SK-N-SH (cell line): ENCODE results near the gene SETSIP. TPM values are rescaled to one million over a fixed set of nuclear protein-coding genes. Genes with fewer than 3 reads are reported as not detected.

Experiments used
- CTCF ChIA-PET: fragments of 300-600, 350-600 bp; formaldehyde crosslinking; extraction: SDS; loops from one replicate; lab custom pipeline; 2021; lab: Yijun Ruan, JAX
- POLR2A ChIA-PET: fragments of 350-600 bp; sonication (Branson Sonifier 250); formaldehyde crosslinking; extraction: SDS; loops from one replicate; lab custom pipeline; 2020; ENCODE audit warnings: antibody characterized with exemption, inconsistent platforms; lab: Yijun Ruan, JAX
- DNase-seq: peaks from one replicate; pipeline ENCODE4 v3.0.0; 2012
- H2AFZ ChIP-seq: fragments of 200-600 bp; sonication (generic); 2 replicates; pipeline ENCODE4 v1.8.1; 2016; ENCODE audit warnings: antibody characterized with exemption, mild to moderate bottlenecking, low read depth
- H3F3A ChIP-seq: fragments of 200-600 bp; sonication (generic); replicated peaks from 2 replicates; pipeline ENCODE3; 2016; ENCODE audit warnings: antibody characterized with exemption, mild to moderate bottlenecking; ENCODE audit not compliant: insufficient read depth
- H3K27ac ChIP-seq, 2 experiments: fragments of 200-500 bp in 1 of 2; fragments of 200-600 bp in 1 of 2; sonication (Bioruptor generic) in 1 of 2; sonication (generic), shearing (Covaris generic) in 1 of 2; 2 replicates each; pipeline versions ENCODE4 v1.5.1 to v1.6.1; 2014 to 2016; ENCODE audit warnings: low read depth in 2 of 2, inconsistent platforms in 1 of 2, low read length in 1 of 2, mild to moderate bottlenecking in 1 of 2, mixed read lengths in 1 of 2
- H3K27me3 ChIP-seq: fragments of 200-600 bp; sonication (generic), shearing (Covaris generic); 2 replicates; pipeline ENCODE4 v1.6.1; 2016; ENCODE audit warnings: mixed run types; ENCODE audit not compliant: insufficient read depth
- H3K36me3 ChIP-seq, 2 experiments: fragments of 200-500 bp in 1 of 2; fragments of 200-600 bp in 1 of 2; sonication (Bioruptor generic) in 1 of 2; sonication (generic) in 1 of 2; replicated peaks in 1 of 2; 2 replicates each; pipeline versions ENCODE3 to v1.5.1; 2014 to 2016; ENCODE audit warnings: low read length in 1 of 2, mild to moderate bottlenecking in 1 of 2; ENCODE audit not compliant: insufficient read depth in 2 of 2, control insufficient read depth in 1 of 2
- H3K4me1 ChIP-seq, 2 experiments: fragments of 200-500 bp in 1 of 2; fragments of 200-600 bp in 1 of 2; sonication (Bioruptor generic) in 1 of 2; sonication (generic), shearing (Covaris generic) in 1 of 2; 2 replicates each; pipeline versions ENCODE4 v1.5.1 to v1.6.1; 2014 to 2016; ENCODE audit warnings: low read depth in 1 of 2, low read length in 1 of 2, mixed run types in 1 of 2; ENCODE audit not compliant: insufficient read depth in 2 of 2, control insufficient read depth in 1 of 2
- H3K4me2 ChIP-seq: fragments of 200-600 bp; sonication (generic), shearing (Covaris generic); 2 replicates; pipeline ENCODE4 v1.6.1; 2017; ENCODE audit warnings: mixed run types
- H3K4me3 ChIP-seq, 2 experiments: fragments of 200-500 bp in 1 of 2; fragments of 200-600 bp in 1 of 2; sonication (Bioruptor generic) in 1 of 2; sonication (generic), shearing (Covaris generic) in 1 of 2; 2 replicates each; pipeline versions ENCODE4 v1.5.1 to v1.8.1; 2014 to 2016; ENCODE audit warnings: low read depth in 2 of 2, inconsistent platforms in 1 of 2, low read length in 1 of 2, mild to moderate bottlenecking in 1 of 2, mixed read lengths in 1 of 2, moderate library complexity in 1 of 2
- H3K79me2 ChIP-seq: fragments of 200-600 bp; sonication (generic); 2 replicates; pipeline ENCODE4 v1.8.1; 2017; ENCODE audit warnings: mild to moderate bottlenecking; ENCODE audit not compliant: insufficient read depth
- H3K9ac ChIP-seq: fragments of 200-600 bp; sonication (generic); 2 replicates; pipeline ENCODE4 v1.6.1; 2017; ENCODE audit warnings: mixed run types
- H3K9me2 ChIP-seq: fragments of 200-600 bp; sonication (generic); 2 replicates; pipeline ENCODE4 v1.6.1; 2017; ENCODE audit warnings: mixed run types
- H3K9me3 ChIP-seq: fragments of 200-600 bp; sonication (generic); 2 replicates; pipeline ENCODE4 v1.6.1; 2017; ENCODE audit warnings: mixed run types, mild to moderate bottlenecking, moderate library complexity
- H4K20me1 ChIP-seq: fragments of 200-600 bp; sonication (generic); 2 replicates; pipeline ENCODE4 v1.6.1; 2017; ENCODE audit warnings: mild to moderate bottlenecking, mixed run types; ENCODE audit not compliant: insufficient read depth
- EP300 ChIP-seq, 2 experiments: IDR thresholded peaks; 2 replicates each; pipeline versions ENCODE4 v1.4.0 to v1.6.1; 2012; ENCODE audit warnings: borderline replicate concordance in 1 of 2, low read depth in 1 of 2, low read length in 1 of 2
- FOSL2 ChIP-seq: IDR thresholded peaks from 2 replicates; pipeline ENCODE4 v1.4.0; 2012; ENCODE audit warnings: low read depth, mild to moderate bottlenecking, moderate library complexity, borderline replicate concordance
- FOXJ3 ChIP-seq: sonication (generic); formaldehyde crosslinking; IDR thresholded peaks from 2 replicates; pipeline ENCODE4 v1.5.1; 2020; ENCODE audit warnings: mild to moderate bottlenecking, missing genetic modification reagents
- FOXM1 ChIP-seq: IDR thresholded peaks from 2 replicates; pipeline ENCODE4 v1.4.0; 2012; ENCODE audit warnings: low read depth, mild to moderate bottlenecking
- JUND ChIP-seq: IDR thresholded peaks from 2 replicates; pipeline ENCODE4 v1.4.0; 2012
- MAX ChIP-seq: IDR thresholded peaks from 2 replicates; pipeline ENCODE4 v1.4.0; 2012; ENCODE audit warnings: low read depth
- MEF2A ChIP-seq: IDR thresholded peaks from 2 replicates; pipeline ENCODE4 v1.4.0; 2012; ENCODE audit warnings: low read depth, borderline replicate concordance
- MXI1 ChIP-seq: IDR thresholded peaks from 2 replicates; pipeline ENCODE4 v1.6.1; 2012; ENCODE audit warnings: mild to moderate bottlenecking, low read depth, low read length, improper control_type of control experiment
- NFIC ChIP-seq: IDR thresholded peaks from 2 replicates; pipeline ENCODE4 v1.4.0; 2012; ENCODE audit warnings: borderline replicate concordance
- PBX3 ChIP-seq: IDR thresholded peaks from 2 replicates; pipeline ENCODE4; 2012
- POLR2AphosphoS5 ChIP-seq: IDR thresholded peaks from 2 replicates; pipeline ENCODE4 v1.6.1; 2012; ENCODE audit warnings: low read depth, low read length
- RAD21 ChIP-seq: IDR thresholded peaks from 2 replicates; pipeline ENCODE4 v1.6.1; 2012; ENCODE audit warnings: mild to moderate bottlenecking, low read length
- RFX5 ChIP-seq: IDR thresholded peaks from 2 replicates; pipeline ENCODE4 v1.6.1; 2012; ENCODE audit warnings: mild to moderate bottlenecking, improper control_type of control experiment, low read length
- RXRA ChIP-seq: IDR thresholded peaks from 2 replicates; pipeline ENCODE4 v1.4.0; 2012; ENCODE audit warnings: low read depth, mild to moderate bottlenecking, borderline replicate concordance
- SIN3A ChIP-seq: IDR thresholded peaks from 2 replicates; pipeline ENCODE4 v1.6.1; 2012; ENCODE audit warnings: low read depth, mild to moderate bottlenecking, low read length, moderate library complexity, borderline replicate concordance
- TCF12 ChIP-seq: IDR thresholded peaks from 2 replicates; pipeline ENCODE4 v1.4.0; 2012
- TEAD4 ChIP-seq: IDR thresholded peaks from 2 replicates; pipeline ENCODE4 v1.4.0; 2012; ENCODE audit warnings: mild to moderate bottlenecking, borderline replicate concordance; ENCODE audit not compliant: insufficient read depth
- USF2 ChIP-seq: fragments of 150-350 bp; IDR thresholded peaks from 2 replicates; pipeline ENCODE4 v1.6.1; 2017; ENCODE audit warnings: antibody characterized with exemption, low read length, low read depth, borderline replicate concordance
- WGBS: methylation state at CpG from one replicate; pipeline ENCODE4 v1.1.6; 2017; ENCODE audit warnings: low lambda C conversion rate; 5-methylcytosine and 5-hydroxymethylcytosine counted together
- polyA plus RNA-seq, 3 experiments: library from polyadenylated mRNA; depleted of rRNA; stranded (reverse); fragments of >200 nt; gene quantifications; 2 replicates each; pipeline ENCODE4 v1.2.3, GENCODE V29; 2012

The SETSIP gene
- polyA plus RNA-seq, 1 of the 3 experiments (the other 2 are of a cell fraction): not detected

- no peaks in the 10 kb centered on the region for H3K79me2 ChIP-seq
- no peaks in the 10 kb centered on the region for H3K27me3 ChIP-seq
- no peak overlapping the region for H3K27ac ChIP-seq
- H4K20me1 ChIP-seq: no peaks in the 10 kb centered on the region
- ChIA-PET CTCF (no interaction called here), POLR2A (no interaction called here)
- H3K9ac ChIP-seq: no peak overlapping the region
- no peaks in the 10 kb centered on the region for H3K36me3 ChIP-seq
- H3K9me3 ChIP-seq: no peaks in the 10 kb centered on the region
- no peaks in the 10 kb centered on the region for H3K4me1 ChIP-seq
- DNase-seq: no peak
- TF ChIP-seq RFX5 (no peak), USF2 (no peak), FOXJ3 (CRISPR knock-in tag) (no peak), JUND (no peak), RAD21 (no peak), PBX3 (no peak), MEF2A (no peak), MXI1 (no peak), TCF12 (no peak), FOSL2 (no peak), EP300 (IDR thresholded peaks at IDR 0.05; ENCODE audit: borderline replicate concordance in 1 of 2, low read depth in 1 of 2, low read length in 1 of 2) (no peak)
- 59% methylated on average over 2 of the region's 2 CpGs for WGBS
- no peak overlapping the region for H3K4me3 ChIP-seq
- H2AFZ ChIP-seq: no peak overlapping the region
- H3K4me2 ChIP-seq: no peak overlapping the region
- no peaks in the 10 kb centered on the region for H3F3A ChIP-seq
- no peaks in the 10 kb centered on the region for H3K9me2 ChIP-seq
Observed at GRCh38 chr1:92070892-92071291, 4.3 kb downstream of the SETSIP start.

- H2AFZ ChIP-seq: no peak overlapping the region
- no peak overlapping the region for H3K9ac ChIP-seq
- H3K4me3 ChIP-seq: no peak overlapping the region
- H3K4me1 ChIP-seq: no peaks in the 10 kb centered on the region
- no peak overlapping the region for H3K4me2 ChIP-seq
- no peak overlapping the region for H3K27ac ChIP-seq
- no peaks in the 10 kb centered on the region for H3K9me3 ChIP-seq
- no peak for DNase-seq
- H3F3A ChIP-seq: no peaks in the 10 kb centered on the region
- H3K79me2 ChIP-seq: no peaks in the 10 kb centered on the region
- ChIA-PET CTCF (no interaction called here), POLR2A (no interaction called here)
- 75% methylated on average over 4 of the region's 8 CpGs for WGBS
- H3K36me3 ChIP-seq: no peaks in the 10 kb centered on the region
- no peaks in the 10 kb centered on the region for H3K27me3 ChIP-seq
- H4K20me1 ChIP-seq: no peaks in the 10 kb centered on the region
- H3K9me2 ChIP-seq: no peaks in the 10 kb centered on the region
- TF ChIP-seq JUND (no peak), MAX (no peak), RFX5 (no peak), PBX3 (no peak), POLR2AphosphoS5 (no peak), EP300 (IDR thresholded peaks at IDR 0.05; ENCODE audit: borderline replicate concordance in 1 of 2, low read depth in 1 of 2, low read length in 1 of 2) (no peak), FOXM1 (no peak), RXRA (no peak), SIN3A (no peak), NFIC (no peak), RAD21 (no peak), TEAD4 (no peak), MXI1 (no peak)
Observed at GRCh38 chr1:92066321-92066720, 8.9 kb downstream of the SETSIP start.
